GM18498 (cell line): ENCODE results near the gene CCDC127.
A peak's percentile ranks its signal among the peaks of the same experiment; 100 is the strongest.
"Not testable (repeated sequence)": the region's sequence is repeated elsewhere in the genome, so short reads cannot be mapped to it uniquely, and the experiment has no call there.

Experiments used
- ATAC-seq: cut with Tn5 transposase; IDR thresholded peaks from one replicate; pipeline ENCODE4 v1.9.1; 2021; ENCODE audit warnings: mild to moderate bottlenecking, moderate library complexity; ENCODE audit not compliant: unreplicated experiment

The CCDC127 gene, protein sequence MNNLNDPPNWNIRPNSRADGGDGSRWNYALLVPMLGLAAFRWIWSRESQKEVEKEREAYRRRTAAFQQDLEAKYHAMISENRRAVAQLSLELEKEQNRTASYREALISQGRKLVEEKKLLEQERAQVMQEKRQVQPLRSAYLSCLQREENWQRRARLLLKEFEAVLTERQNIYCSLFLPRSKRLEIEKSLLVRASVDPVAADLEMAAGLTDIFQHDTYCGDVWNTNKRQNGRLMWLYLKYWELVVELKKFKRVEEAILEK

DNA sequence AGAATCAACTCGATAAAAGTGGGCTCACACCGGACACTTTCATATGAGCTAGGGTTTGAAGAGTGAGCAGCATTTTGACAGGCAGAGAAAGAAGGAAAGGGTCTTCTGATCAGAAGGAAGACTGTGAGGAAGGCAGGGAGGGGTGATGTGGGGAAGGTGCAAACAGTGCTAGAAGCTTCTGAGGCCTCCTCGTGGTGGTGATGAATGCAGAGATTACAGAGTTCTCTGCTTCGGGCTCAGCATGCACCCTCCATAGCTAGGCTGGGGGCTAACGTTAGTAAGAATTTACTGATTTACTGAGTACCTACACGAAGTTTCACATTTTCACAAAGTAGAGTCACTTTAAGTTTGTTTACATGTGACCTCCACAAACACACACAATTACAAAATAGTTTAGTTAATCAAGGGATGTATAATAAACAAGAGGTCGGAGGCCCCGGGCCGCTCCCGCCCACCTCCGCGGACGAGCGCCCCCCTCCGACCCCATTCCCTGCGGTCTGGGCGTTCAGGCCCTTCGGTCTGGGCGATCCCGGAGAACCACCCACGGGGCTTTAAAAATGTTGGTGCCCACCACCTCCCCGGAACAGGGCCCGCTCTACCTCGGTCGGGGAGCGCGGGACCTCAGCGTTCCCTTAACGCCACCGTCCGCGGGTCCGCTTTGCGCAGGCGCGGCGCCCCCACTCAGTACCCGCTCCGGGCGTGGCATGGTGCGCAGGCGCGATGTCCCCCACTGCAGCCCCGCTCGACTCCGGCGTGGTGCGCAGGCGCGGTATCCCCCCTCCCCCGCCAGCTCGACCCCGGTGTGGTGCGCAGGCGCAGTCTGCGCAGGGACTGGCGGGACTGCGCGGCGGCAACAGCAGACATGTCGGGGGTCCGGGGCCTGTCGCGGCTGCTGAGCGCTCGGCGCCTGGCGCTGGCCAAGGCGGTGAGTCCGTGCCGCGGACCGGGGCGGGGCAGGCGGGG is at the start of gene CCDC127, which contains the start of gene SDHA:
Gene CCDC127 (minus strand): TSS at position 660 of the 963 bp plus-strand sequence. CDS start 1,304 bp downstream, outside the sequence.
Gene SDHA (plus strand): TSS at position 827 of the 963 bp plus-strand sequence. CDS start 36 bp downstream, at position 863.
- peak; percentile 74 for ATAC-seq

DNA sequence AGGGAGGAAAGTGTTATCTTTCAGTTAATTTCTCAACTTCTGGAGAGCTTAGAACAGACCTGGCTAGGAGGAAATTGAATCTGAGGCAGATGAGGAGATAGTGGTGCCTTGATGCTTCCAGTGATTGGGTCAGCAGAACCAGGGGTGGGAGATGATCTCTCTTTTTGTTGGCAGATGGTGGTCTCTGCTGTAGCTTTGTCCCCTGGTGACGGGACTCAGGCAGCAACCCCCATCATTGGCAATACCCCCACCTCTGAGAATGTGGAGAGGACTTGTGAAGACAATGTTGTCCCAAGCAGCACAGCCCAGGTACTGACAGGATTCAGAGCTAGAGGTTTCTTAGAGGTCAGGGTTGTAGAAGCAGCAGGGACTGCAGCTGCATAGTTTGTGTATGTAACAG is 49.8 kb upstream of the CCDC127 start:
- no peak for ATAC-seq

DNA sequence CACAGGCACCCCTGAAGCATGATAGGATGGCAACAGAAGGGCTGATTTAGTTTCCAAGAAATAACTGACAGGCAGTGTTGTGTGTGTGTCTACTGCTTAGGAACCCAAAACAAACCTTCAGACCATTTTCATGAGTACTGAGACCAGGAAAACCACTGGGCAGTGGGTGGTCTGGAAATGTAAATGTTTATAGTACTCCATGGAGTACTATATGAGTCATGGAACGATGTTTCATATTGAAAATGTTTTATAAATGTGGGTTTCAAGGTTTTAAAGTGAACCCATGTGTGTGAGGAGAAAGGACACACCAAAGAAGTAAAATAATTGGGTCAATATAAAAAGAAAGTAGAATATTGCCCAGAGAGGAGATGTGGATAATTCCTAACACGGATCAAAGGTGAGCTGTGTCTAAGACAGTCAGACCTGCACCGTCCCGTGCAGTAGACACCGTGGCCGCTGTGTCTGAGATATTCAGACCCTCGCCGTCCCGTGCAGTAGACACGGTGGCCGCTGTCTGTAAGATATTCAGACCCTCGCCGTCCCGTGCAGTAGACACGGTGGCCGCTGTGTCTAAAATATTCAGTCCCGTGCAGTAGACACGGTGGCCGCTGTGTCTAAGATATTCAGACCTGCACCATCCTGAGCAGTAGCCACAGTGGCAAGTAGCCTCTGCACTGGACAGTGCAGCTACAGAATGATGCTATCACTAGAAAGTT is 48.5 kb upstream of the CCDC127 start:
- ATAC-seq = not testable (repeated sequence)

DNA sequence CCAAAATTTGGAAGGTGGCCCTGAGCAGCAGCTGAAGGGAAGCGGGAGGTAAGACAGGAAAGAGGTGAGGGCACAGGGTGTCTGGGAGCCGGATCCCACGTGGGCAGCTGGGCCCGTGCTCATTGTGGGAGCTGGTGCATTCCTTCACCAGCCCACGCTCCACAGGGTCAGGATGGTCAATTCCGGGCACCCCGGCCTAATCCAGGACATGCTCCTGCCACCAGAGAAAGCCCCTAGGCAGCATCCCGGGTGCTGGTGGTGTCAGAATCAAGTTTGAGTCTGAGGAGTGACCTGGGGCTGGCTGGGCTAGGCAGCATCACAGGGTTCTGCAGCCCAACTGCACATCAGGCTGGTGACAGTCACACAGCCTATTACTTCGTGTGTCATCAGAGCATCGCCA is 46.4 kb upstream of the CCDC127 start:
- ATAC-seq = no peak

DNA sequence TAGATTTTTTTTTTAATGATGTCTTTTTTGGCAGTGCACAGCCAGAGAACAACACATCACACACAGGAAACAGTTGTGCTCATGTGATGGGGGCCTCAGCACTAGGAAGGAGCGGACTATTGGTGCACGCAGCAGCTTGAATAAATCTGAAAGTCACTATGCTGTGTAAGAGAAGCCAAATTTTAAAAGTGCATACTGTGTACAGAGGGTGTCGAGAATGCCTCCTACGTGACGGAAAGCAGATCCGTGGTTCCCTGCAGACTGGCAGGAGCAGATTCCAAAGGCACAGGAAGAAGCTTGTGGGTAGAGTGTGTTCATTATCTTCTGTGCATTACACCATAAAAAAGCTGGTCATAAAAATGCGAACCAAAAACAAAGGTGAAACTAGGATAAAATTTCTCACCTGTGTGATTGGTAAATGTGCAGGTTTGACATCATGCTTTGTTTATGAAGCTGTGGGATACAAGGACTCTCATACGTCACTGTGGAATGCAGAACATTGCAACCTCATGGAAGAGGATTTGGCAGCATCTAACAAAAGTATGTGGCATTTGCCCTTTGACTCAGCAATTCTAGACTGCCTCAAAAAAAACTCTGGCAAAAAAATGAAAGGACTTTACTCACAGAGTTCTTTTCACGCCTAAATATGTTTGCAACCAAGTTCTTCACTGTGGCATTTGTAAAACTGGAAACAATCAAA is 45.5 kb upstream of the CCDC127 start:
- not testable (repeated sequence) for ATAC-seq

DNA sequence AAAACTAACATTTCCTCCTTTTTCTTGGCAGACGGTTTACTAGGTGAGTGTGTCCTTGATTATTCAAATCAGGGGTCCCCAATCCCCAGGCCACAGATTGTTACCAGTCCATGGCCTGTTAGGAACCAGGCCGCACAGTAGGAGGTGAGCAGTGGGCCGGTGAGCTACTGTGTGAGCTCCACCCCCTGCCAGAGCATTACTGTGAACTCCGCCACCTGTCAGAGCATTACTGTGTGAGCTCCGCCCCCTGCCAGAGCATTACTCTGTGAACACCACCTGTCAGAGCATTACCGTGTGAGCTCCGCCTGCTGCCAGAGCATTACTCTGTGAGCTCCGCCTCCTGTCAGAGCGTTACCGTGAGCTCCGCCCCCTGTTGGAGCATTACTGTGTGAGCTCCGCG is 39.2 kb upstream of the CCDC127 start:
- ATAC-seq = no peak

DNA sequence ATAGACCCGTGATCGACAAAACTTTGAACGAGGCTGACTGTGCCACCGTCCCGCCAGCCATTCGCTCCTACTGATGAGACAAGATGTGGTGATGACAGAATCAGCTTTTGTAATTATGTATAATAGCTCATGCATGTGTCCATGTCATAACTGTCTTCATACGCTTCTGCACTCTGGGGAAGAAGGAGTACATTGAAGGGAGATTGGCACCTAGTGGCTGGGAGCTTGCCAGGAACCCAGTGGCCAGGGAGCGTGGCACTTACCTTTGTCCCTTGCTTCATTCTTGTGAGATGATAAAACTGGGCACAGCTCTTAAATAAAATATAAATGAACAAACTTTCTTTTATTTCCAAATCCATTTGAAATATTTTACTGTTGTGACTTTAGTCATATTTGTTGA is 38.4 kb upstream of the CCDC127 start:
- not testable (repeated sequence) for ATAC-seq

DNA sequence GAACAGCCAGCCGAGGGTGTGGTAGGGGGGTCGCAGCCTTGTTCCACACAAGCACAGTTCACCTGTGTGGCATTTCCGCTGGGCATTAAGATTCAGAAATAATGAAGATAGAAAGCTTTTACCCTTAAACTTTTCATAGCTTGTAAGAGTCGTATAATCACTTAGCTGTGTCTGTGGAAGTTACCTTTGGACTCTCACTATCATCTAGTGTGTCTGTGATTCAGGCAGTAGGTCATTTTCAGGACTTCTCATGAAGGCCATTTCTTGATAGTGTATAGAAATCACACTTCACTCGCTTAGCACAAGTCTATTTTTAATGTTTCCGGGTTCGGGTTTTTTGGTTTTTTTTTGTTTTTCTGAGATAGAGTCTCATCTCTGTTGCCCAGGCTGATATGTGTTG is 37.2 kb upstream of the CCDC127 start:
- ATAC-seq = not testable (repeated sequence)

DNA sequence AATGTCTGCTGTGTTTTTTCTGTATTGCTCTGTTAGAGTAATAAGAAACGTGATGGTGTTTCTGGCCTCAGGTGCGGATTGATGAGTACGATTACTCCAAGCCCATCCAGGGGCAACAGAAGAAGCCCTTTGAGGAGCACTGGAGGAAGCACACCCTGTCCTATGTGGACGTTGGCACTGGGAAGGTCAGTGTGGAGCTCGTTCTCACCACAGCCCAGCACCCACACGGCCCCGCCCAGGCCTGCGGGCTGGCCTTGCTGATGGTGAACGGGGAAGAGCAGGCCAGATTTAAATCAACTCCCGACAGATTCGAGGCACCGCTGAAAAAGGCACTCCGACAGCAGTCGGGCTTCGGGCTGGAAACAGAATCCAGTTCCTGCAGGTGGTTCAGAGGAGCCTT is 36.4 kb upstream of the CCDC127 start:
- not testable (repeated sequence) for ATAC-seq

DNA sequence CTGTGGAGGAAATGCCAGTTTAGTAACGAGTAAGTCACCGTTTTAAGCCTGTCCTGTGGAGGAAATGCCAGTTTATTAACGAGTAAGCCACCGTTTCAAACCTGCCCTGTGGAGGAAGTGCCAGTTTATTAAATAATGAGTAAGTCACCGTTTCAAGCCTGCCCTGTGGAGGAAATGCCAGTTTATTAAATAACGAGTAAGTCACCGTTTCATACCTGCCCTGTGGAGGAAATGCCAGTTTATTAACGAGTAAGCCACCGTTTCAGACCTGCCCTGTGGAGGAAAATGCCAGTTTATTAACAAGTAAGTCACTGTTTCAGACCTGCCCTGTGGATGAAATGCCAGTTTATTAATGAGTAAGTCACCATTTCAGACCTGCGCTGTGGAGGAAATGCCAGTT is 34.6 kb upstream of the CCDC127 start:
- no peak for ATAC-seq

DNA sequence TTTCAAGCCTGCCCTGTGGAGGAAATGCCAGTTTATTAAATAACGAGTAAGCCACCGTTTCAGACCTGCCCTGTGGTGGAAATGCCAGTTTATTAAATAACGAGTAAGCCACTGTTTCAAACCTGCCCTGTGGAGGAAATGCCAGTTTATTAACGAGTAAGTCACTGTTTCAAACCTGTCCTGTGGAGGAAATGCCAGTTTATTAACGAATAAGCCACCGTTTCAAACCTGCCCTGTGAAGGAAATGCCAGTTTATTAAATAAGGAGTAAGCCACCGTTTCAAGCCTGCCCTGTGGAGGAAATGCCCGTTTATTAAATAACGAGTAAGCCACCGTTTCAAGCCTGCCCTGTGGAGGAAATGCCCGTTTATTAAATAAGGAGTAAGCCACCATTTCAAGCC is 34.0 kb upstream of the CCDC127 start:
- not testable (repeated sequence) for ATAC-seq

DNA sequence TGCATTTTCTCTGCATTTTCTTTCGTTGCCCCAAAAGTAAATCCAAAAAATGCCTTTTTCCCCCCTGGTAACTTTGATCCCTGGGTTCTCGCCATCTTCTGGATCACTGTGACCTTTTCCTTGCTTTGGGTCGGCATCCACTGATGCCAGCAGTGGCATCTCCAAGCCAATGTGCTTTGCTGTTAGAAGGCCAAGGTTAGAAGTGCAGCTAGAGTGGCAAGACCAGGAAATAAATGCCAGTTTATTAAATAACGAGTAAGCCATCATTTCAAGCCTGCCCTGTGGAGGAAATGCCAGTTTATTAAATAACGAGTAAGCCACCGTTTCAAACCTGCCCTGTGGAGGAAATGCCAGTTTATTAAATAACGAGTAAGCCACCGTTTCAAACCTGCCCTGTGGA is 33.6 kb upstream of the CCDC127 start:
- not testable (repeated sequence) for ATAC-seq

DNA sequence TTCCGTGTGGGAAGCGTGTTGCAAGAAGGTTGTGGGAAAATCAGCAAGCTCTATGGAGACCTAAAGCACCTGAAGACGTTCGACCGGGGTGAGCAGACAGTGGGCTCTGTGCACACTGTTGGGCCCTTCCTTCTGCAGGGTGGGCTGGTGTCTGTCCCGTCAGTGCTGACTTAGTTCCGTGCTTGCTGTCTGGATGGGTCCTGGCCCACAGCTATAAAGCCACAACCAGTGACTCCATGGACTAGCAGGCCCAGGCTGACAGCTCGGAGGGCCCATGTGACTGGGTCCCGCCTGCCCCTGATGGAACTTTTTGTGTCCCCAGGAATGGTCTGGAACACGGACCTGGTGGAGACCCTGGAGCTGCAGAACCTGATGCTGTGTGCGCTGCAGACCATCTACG is 33.1 kb upstream of the CCDC127 start:
- not testable (repeated sequence) for ATAC-seq

DNA sequence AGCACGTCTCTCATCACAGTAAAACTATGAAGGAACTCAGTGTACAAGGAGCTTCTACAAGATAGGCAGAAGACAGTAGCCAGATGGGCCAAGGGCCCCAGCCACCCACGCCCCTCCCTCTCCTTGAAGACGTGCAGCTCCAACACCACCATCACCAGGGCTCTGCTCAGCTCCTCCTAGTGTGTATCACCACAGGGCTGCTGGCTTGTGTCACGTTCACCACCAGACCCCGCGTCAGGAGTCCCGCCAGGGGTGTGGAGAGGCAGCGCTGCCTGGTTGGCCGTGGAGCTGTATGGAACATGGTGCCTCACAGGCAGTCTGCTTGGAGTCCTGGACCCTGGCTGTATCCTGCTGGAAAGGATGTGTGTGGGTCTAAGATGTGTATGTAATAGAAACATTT is 32.4 kb upstream of the CCDC127 start:
- ATAC-seq = not testable (repeated sequence)

DNA sequence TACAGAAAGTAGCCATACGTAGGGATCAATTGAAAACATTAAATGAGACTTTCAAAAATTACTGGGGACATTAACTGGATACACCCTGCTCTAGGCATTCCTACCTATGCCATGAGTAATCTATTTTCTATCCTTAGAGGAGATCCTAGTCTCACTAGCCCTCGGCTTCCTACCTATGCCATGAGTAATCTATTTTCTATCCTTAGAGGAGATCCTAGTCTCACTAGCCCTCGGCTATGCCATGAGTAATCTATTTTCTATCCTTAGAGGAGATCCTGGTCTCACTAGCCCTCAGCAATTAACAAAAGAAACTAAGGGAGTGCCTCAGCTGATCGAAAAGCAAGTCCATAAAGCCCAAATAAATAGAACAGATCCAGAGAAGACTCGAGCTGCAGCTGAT is 27.8 kb upstream of the CCDC127 start:
- not testable (repeated sequence) for ATAC-seq

DNA sequence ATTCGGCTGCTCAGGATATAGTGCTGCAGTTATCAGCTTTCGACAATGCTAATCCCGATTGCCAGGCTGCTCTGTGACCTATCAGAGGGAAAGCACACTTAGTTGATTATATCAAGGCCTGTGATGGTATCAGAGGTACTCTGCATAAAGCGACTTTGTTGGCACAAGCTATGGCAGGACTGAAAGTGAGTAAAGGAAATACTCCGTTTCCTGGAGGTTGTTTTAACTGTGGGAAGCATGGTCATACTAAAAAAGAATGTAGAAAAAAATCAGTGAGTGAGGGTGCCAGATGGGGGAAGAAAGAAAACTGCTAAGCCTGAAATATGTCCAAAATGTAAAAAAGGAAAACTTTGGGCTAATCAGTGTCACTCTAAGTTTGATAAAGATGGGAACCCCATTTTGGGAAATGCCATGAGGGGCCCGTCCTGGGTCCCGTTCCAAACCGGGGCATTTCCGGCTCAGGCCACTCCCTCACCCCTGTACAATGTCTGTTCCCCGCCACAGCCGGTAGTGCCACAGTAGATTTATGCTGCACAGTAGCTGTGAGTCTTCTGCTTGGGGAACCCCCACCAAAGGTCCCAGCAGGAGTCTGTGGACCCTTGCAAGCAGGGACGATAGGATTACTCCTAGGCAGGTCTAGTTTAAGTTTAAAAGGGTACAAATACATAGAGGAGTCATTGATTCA is 25.9 kb upstream of the CCDC127 start:
- ATAC-seq = not testable (repeated sequence)

DNA sequence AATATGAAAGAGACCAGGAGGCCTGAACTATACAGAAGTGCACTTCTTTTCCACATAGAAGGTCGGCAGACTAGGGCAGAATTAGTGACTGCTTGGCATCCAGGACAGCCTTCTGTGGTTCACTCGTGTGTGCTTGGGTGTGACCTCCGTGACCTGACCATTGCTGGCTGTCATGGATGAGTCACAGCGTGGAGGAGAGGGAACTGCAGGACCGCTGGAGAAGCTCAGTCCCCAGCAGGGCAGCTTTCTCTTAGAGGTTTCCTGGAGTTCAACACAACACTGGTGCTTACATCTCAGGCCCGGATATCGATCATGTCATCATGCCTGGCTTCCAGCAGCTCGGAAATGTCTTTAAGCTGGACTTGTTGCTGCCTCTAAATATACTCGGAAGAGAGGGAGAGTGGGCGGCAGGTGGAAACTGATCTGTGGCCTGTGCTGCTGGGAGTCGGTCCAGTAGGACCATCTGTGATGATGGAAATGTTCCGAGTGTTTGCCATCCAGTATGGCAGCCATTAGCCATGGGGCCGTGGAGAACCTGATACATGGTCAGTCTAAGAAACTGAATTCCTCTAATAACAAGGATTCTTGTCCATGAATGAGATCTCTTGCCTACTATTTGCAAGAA is 23.2 kb upstream of the CCDC127 start:
- not testable (repeated sequence) for ATAC-seq

DNA sequence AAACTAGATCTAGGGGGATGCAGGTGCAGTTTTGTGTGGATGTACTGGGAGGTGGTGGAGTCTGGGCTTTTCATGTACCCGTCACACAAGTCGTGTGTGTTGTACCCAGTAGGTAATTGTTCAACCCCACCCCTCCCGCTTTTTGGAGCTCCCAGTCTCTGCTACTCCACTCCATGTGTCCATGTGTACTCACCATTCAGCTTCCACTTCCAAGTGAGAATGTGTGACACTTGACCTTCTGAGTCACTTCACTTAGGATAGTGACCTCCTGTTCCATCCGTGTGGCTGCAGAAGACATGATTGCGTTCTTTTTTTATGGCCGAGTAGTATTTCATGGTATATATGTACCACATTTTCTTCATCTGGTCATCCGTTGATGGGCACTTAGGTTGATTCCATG is 22.6 kb upstream of the CCDC127 start:
- not testable (repeated sequence) for ATAC-seq

DNA sequence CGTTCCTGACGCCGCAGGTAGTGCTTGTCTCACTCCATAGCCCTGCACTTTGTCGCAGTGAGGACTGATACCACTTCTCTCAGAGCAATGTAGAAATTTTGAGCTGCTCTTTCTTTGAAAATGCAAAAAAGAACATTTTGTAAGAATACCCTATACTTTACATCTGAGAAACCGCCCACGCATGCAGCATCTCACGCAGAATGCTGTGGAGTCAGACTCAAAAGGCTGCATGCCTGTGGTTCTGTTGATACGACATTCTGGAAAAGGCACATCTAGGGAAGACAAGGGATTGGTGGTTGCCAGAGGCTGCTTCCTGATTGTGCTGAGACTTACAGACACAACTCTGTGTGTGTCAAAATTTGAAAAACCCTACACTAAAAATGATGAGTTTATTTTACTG is 20.0 kb upstream of the CCDC127 start:
- ATAC-seq = not testable (repeated sequence)
